HG02938 (cell line): ENCODE data around the gene TNFRSF25.
"Not testable (repeated sequence)": the region's sequence is repeated elsewhere in the genome, so short reads cannot be mapped to it uniquely, and the experiment has no call there.

Experiments used
- ATAC-seq: cut with Tn5 transposase; IDR thresholded peaks from one replicate; pipeline ENCODE4 v1.9.1; 2021; ENCODE audit warnings: mild to moderate bottlenecking, moderate library complexity; ENCODE audit not compliant: unreplicated experiment

The TNFRSF25 gene

DNA sequence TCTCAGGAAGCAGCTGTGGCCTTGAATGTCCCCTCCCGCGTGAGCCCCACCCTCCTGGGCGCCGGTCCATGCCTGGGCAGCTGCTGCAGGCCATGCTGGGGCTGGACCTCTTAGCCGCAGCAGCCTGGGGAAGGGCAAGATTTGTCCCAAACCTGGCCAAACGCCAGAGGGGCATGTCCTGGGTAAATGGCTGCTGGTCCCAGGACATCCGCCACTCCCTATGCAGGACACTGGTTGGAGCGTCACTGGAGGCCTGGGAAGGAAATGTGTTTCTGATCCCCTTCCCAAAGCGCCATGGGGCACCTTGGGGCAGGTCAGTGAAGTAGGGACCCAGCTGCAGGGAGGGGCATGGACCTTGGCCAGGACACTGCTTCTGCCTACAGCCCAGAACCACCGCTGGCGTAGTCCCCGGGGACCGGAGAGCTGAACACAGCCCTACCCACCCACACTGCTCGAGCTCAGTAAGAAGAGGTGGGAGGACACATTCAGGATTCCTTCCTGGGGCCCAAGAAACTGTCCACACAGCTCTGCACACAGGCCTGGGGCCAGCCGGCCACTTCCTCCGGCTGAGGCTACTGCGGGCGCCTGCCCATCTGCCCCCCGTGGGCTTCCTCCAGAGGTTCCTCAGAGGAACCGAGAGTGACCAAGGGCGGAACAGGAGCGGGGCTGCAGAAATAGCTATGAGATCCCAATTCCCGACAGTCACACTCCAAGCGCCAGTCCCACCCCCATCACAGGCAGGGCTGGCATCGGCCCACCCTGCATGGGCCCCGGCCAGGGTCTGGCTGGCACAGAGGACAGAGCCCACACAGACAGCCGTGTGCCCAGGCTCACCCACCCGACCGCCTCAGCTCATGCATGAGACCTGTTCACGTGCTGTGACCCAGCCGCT lies 36.3 kb upstream of the TNFRSF25 start:
- no peak for ATAC-seq

GRCh38 chr1:6501279-6501813 lies 35.4 kb upstream of the TNFRSF25 start:
- ATAC-seq: no peak

- no peak for ATAC-seq
Measured at GRCh38 chr1:6500544-6501278, 34.7 kb upstream of the TNFRSF25 start.

DNA sequence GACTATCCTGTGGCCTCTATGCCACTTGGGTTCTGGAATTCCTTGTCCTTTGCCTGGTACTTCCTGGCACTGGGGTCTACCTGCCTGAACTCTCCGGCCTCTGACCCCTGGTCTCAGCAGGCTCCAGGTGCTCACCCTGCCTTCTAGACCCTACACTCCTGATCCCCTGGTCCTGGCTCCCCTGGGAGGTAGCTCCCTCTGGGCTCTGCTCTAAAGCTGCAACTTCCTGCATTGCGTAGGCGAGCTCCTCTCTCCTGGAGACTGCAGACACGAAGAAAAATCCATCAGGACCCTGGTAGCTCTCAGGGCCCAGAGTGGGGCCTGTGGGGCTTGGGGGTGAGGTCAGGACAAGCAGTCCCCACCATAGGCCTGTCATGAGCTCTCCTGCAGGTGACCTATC lies 33.3 kb upstream of the TNFRSF25 start:
- no peak for ATAC-seq

GRCh38 chr1:6498576-6499111 lies 32.7 kb upstream of the TNFRSF25 start:
- ATAC-seq: no peak

DNA sequence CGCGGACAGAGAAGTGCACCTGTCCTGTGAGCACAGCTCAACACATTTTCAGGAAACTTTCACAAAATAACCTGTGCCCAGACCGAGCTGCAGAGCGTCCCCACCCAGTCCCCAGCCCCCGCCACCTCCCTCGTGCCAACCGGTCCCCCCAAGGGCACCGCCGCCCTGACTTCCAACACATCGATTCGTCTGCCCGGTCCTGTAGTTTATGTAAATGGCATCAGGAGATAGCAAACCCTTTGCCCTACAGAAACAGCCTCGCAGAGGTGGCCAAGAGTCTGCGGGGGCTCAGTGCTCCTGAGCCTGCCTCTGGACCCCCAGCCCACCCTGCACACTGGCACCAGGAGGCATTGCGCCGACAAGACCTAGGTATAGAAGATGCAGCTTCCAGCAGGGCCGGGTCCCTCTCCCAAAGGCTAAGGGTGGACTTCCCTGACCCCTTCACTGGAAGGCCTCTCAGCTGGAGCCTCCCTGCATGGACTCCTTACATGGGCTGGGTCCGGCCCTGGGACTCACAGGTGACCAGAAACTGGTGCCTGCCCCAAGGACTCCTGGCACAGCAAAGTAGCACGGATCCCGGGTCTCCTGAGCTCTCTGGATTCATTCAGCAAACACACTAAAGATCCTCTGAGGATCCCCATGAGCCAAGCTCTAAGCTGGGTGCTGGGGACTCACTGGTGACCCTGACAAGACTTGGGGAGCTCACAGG lies 32.0 kb upstream of the TNFRSF25 start:
- ATAC-seq: no peak

- ATAC-seq: no peak
Measured at GRCh38 chr1:6497215-6497866, 31.4 kb upstream of the TNFRSF25 start.

GRCh38 chr1:6496890-6497214 lies 30.9 kb upstream of the TNFRSF25 start:
- no peak for ATAC-seq

GRCh38 chr1:6496365-6496721 lies 30.4 kb upstream of the TNFRSF25 start:
- no peak for ATAC-seq

GRCh38 chr1:6495540-6496364 lies 29.8 kb upstream of the TNFRSF25 start:
- ATAC-seq: no peak

DNA sequence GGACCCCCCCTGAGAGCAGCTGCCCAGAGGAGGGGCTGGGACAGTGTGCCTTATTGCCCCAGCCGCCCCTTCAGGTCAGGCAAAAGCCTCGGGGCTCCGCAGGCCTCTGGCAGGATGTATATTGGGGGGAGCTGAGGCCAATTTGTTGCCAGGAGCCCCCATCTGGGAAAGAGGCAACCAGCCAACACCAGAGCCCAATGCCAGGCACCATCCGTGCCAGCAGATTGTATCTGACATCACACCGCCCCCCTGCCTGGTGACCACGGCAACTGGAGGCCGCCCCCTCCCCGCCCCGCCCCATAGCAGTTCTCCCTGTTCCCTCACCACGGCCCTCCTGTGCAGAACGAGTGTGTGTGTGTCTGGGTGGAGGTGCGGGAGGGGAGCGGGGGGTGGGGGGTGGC lies 29.1 kb upstream of the TNFRSF25 start:
- no peak for ATAC-seq

GRCh38 chr1:6494627-6495026 lies 28.7 kb upstream of the TNFRSF25 start:
- no peak for ATAC-seq

DNA sequence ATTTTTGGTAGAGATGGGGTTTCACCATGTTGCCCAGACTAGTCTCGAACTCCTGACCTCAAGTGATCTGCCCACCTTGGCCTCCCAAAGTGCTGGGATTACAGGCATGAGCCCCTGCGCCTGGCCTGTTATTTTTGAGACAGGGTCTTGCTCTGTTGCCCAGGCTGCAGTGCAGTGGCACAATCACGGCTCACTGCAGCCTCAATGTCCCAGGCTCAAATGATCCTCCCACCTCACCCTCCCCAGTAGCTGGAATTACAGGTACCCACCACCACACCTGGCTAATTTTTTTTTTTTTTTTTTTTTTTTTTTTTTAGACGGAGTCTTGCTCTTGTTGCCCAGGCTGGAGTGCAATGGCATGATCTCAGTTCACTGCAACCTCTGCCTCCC lies 27.9 kb upstream of the TNFRSF25 start:
- ATAC-seq: not testable (repeated sequence)

DNA sequence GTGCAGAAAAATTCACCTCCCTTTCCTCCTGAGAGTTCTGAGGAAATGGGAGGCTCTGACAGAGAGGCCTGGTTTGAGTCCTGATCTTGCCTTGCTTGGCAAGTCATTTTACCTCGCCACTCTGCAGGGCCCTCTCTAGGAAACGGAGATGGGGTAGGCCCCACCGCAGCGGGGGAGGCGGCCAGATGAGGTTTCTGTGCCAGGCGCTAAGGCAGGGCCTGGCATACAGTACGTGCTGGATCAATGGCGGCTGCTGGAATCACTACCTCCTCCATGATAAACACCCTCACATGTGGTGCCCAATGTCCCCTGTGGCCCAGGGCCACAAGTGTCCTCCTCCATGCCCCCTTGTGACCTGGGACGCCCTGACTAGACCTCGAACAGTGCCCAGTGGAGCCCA lies 26.0 kb upstream of the TNFRSF25 start:
- ATAC-seq: no peak

GRCh38 chr1:6491480-6491962 lies 25.5 kb upstream of the TNFRSF25 start, which contains the start of gene PLEKHG5:
TSS of gene PLEKHG5 (minus strand) at chr1:6491667. CDS start at chr1:6477571, 14,096 bp downstream.
- ATAC-seq: no peak

DNA sequence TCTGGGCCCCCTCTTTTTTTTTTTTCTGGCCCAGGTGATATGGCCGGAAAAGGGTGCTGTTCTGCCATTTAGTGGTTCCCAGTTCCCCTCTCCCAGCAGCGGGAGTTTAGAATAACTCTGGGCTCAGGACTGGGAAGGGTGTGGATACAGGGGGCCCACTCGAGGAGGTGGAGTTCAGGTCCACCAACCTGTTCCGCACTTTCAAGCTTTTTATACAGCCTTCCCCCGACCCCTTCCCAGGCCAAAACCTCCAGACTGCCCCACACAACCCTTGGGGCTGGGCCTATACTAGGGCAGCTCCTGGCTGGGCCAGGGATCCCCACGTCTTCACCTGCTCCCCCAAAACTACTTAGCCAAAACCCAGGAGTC lies 25.1 kb upstream of the TNFRSF25 start:
- no peak for ATAC-seq

GRCh38 chr1:6490181-6491080 lies 24.5 kb upstream of the TNFRSF25 start:
- ATAC-seq: peak; percentile 38

DNA sequence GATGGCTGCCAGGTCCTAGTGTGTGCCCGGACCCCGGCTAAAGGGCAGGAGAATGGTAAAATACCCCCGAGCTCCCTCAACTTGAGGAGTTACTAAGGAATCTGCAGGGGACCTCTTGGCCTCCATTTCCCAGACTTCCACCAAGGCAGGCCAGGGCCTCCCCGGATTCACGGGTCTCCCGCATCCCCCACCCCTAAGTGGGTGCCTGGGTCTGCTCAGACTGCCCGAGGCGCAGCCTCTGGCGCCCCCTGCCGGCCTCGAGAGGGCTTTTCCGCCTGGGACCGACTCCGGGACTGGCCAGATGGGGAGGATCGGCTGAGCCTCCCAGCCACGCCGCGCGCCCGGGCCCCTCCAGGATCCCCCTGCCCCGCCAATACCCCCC lies 23.8 kb upstream of the TNFRSF25 start:
- peak; percentile 66 for ATAC-seq

- ATAC-seq: no peak
Measured at GRCh38 chr1:6489383-6489765, 23.4 kb upstream of the TNFRSF25 start.
